Esophagus squamous epithelium (tissue), 5 donors: ENCODE measurements around the gene UMODL1. TPM values are rescaled to one million over a fixed set of nuclear protein-coding genes. Genes with fewer than 3 reads are reported as not detected.

Experiments used
- DNase-seq: peaks from one replicate; lab custom pipeline; 2025; lab: John Stamatoyannopoulos, UW
- H3K27ac ChIP-seq, 4 donors: fragments of 200-600 bp; sonication (generic); one replicate each; pipeline ENCODE4 v1.5.1; 2016 to 2019; ENCODE audit warnings: mild to moderate bottlenecking in 1 of 4
- H3K27me3 ChIP-seq, 4 donors: fragments of 200-600 bp; sonication (generic); 1 replicate in 3 of 4; 2 replicates in 1 of 4; pipeline versions ENCODE4 v1.5.1 to v1.6.0; 2017 to 2021; ENCODE audit warnings: antibody characterized with exemption in 1 of 4
- H3K36me3 ChIP-seq, 3 donors: fragments of 200-600 bp; sonication (generic); one replicate each; pipeline ENCODE4 v1.5.1; 2016 to 2019
- H3K4me1 ChIP-seq, 3 donors: fragments of 200-600 bp; sonication (generic); one replicate each; pipeline ENCODE4 v1.5.1; 2017 to 2019
- H3K4me3 ChIP-seq, 4 donors: fragments of 200-600 bp; sonication (generic); 1 replicate in 3 of 4; 2 replicates in 1 of 4; pipeline ENCODE4 v1.5.1; 2016 to 2019; ENCODE audit warnings: mild to moderate bottlenecking in 2 of 4, moderate library complexity in 1 of 4
- H3K9me3 ChIP-seq, 3 donors: fragments of 200-600 bp; sonication (generic); one replicate each; pipeline ENCODE4 v1.5.1; 2016 to 2019
- POLR2A ChIP-seq, 4 donors: fragments of 450-650 bp; IDR thresholded peaks; one replicate each; pipeline ENCODE4 v1.6.1; 2017; ENCODE audit warnings: antibody characterized with exemption in 4 of 4, mild to moderate bottlenecking in 4 of 4, moderate library complexity in 3 of 4
- WGBS, 2 donors: methylation state at CpG; one replicate each; pipeline ENCODE4 v1.1.5; 2018; 5-methylcytosine and 5-hydroxymethylcytosine counted together
- intact Hi-C: fragments of 100-400 bp; cut with DNase I; formaldehyde crosslinking; loops from one replicate; pipeline ENCODE4 v1.15.0; 2022
- total RNA-seq, 4 donors: library from RNA; depleted of rRNA; stranded (reverse); fragments of >200 nt; gene quantifications; one replicate each; pipeline ENCODE4 v1.1.0, GENCODE V29; 2016
- TF ChIP-seq, protein P1 (sequence below), 6 experiments: fragments of 450-650 bp in 4 of 6; fragments of 200-600 bp in 2 of 6; sonication (generic) in 2 of 6; IDR thresholded peaks; one replicate each; pipeline ENCODE4 v1.5.1; 2016 to 2019; ENCODE audit warnings: antibody characterized with exemption in 6 of 6, mild to moderate bottlenecking in 4 of 6, moderate library complexity in 4 of 6
- donor health status: DM: yes; HTN: yes; CAD: no.

Gene UMODL1
- total RNA-seq, 4 donors from 2014 or later = not detected

DNA sequence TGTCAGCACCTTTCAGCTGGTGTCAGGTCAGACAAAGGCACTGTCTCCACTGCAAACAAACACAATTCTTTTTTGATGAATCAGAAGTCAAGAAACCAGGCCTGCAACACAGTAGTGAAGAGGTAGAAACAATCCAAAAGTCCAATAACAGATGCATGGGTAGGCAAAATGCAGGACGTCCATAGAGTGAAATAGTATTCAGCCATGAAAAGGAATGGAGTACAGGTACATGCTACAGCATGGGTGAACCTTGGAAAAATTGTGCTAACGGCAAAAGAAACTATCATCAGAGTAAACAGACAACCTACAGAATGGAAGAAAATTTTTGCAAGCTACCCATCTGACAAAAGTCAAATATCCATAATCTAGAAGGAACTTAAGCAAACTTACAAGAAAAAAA, 34.8 kb upstream of the UMODL1 start:
- Histone ChIP-seq H3K27ac (no peak overlapping the region), H3K4me3 (no peak overlapping the region), H3K27me3 (no peaks in the 10 kb centered on the region), H3K9me3 (no peaks in the 10 kb centered on the region), H3K36me3 (no peaks in the 10 kb centered on the region), H3K4me1 (peaks cover 13 to 17% (median 14%) of the 10 kb centered on the region in 3 donors)
- DNase-seq = no peak
- intact Hi-C loops = no loop called here
- WGBS, 2 donors = 75 to 91% methylated on average over 2 of the region's 2 CpGs
- TF ChIP-seq POLR2A (IDR thresholded peaks at IDR 0.05) = no peak
- TF ChIP-seq, protein P1, sequence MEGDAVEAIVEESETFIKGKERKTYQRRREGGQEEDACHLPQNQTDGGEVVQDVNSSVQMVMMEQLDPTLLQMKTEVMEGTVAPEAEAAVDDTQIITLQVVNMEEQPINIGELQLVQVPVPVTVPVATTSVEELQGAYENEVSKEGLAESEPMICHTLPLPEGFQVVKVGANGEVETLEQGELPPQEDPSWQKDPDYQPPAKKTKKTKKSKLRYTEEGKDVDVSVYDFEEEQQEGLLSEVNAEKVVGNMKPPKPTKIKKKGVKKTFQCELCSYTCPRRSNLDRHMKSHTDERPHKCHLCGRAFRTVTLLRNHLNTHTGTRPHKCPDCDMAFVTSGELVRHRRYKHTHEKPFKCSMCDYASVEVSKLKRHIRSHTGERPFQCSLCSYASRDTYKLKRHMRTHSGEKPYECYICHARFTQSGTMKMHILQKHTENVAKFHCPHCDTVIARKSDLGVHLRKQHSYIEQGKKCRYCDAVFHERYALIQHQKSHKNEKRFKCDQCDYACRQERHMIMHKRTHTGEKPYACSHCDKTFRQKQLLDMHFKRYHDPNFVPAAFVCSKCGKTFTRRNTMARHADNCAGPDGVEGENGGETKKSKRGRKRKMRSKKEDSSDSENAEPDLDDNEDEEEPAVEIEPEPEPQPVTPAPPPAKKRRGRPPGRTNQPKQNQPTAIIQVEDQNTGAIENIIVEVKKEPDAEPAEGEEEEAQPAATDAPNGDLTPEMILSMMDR (IDR thresholded peaks at IDR 0.05) = no peak

DNA sequence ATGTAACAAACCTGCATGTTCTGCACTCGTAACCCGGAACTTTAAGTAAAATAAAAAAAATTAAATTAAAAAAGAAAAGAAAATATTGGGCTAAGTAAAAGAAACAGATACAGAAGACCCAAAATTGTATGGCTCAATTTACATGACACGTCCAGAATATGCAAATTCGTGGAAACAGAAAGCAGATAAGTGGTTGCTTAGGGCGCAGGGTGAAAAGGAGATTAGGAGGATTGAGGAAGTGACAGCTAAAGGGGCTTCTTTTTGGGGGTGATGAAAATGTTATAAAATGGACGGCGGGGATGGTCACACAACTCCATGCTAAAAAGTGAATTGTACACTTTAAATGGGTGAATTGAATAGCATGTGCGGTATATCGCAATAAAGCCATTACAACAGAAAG, 33.6 kb upstream of the UMODL1 start:
- intact Hi-C loops = no loop called here
- Histone ChIP-seq H3K9me3 (no peaks in the 10 kb centered on the region), H3K36me3 (no peaks in the 10 kb centered on the region), H3K4me3 (no peak overlapping the region), H3K27me3 (no peaks in the 10 kb centered on the region), H3K4me1 (peaks cover 13 to 24% (median 14%) of the 10 kb centered on the region in 3 donors), H3K27ac (no peak overlapping the region)
- DNase-seq = no peak
- TF ChIP-seq POLR2A (IDR thresholded peaks at IDR 0.05) = no peak
- TF ChIP-seq, protein P1 (IDR thresholded peaks at IDR 0.05) = no peak
- WGBS, 2 donors = 73 to 85% methylated on average over 9 of the region's 9 CpGs

DNA sequence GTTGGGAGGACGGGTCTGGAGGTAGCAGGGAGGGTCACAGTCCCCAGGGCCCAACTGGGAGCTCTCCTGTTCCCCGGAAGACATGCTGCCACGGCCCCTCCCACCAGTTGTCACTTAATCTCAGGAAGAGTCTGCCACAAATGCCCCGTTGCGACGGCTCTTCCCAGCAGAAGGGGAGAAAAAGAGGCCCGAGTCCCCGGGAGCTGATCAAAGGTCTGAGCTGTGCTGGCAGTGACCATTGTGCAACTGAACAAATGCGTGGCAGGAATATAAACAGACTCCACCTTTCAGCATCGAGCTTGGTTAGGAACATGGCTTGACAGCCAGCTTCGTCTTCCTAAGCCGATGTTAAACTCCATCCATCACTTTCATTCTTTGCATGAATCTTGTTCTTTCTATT, 33.2 kb upstream of the UMODL1 start:
- no peak overlapping the region for H3K4me3 ChIP-seq
- intact Hi-C loops = no loop called here
- H3K27me3 ChIP-seq = no peaks in the 10 kb centered on the region
- 51 to 69% methylated on average over 11 to 12 of the region's 12 CpGs for WGBS, 2 donors
- peaks cover 13 to 28% (median 14%) of the 10 kb centered on the region in 3 donors for H3K4me1 ChIP-seq
- H3K9me3 ChIP-seq = no peaks in the 10 kb centered on the region
- peak overlapping the region in 1 of 4 donors; percentile 57 for H3K27ac ChIP-seq
- no peak for TF ChIP-seq POLR2A (IDR thresholded peaks at IDR 0.05)
- TF ChIP-seq, protein P1 (IDR thresholded peaks at IDR 0.05) = no peak
- H3K36me3 ChIP-seq = no peaks in the 10 kb centered on the region
- DNase-seq = no peak

DNA sequence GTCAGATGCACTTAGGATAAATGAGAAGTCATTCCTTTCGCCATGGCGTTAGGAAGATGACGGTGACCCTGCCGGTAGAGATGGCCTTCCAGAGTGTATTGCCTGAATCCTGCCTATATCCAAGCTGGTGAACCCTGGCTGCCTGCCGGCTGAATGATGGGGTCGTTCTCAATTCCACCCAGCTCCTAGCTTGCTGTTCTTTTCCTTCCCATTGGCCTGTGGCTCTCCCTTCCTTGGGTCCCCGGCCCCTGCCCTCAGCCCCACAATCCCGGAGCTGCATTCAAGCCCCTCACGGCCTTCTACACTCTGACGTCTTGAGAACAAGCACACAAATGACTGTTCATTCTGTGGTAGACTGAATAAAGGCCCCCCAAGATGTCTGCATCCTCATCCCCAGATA, 32.7 kb upstream of the UMODL1 start:
- TF ChIP-seq, protein P1 (IDR thresholded peaks at IDR 0.05) = no peak
- no peak for TF ChIP-seq POLR2A (IDR thresholded peaks at IDR 0.05)
- Histone ChIP-seq H3K4me1 (peaks cover 13 to 31% (median 14%) of the 10 kb centered on the region in 3 donors), H3K27ac (peak overlapping the region in 1 of 4 donors; percentile 57), H3K27me3 (no peaks in the 10 kb centered on the region), H3K9me3 (no peaks in the 10 kb centered on the region), H3K36me3 (no peaks in the 10 kb centered on the region), H3K4me3 (no peak overlapping the region)
- 89 to 90% methylated on average over 9 to 10 of the region's 10 CpGs for WGBS, 2 donors
- DNase-seq = no peak
- intact Hi-C loops = no loop called here

DNA sequence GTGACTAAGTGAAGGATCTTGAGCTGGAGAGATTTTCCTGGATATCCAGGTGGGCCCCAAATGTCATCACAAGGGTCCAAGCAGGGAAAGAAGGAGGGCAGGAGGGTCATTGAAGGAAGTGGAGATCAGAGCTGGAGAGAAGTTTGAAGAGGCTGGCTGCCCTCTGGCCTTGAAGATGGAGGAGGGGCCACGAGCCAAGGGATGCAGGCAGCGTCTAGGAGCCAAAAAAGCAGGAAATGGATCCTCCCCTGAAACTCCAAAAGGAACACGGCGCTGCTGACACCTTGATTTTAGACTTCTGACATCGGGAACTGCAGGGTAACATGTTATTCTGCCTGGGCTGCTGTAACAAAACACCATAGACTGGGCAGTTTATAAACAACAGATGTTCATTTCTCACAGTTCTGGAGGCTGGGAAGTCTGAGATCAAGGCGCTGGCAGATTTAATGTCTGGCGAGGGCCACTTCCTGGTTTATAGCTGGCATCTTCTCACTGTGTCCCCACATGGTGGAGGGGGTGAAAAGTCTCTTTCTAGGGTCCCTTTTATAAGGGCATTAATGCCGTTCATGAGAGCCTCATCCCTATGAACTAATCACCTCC, 32.2 kb upstream of the UMODL1 start:
- intact Hi-C loops = no loop called here
- Histone ChIP-seq H3K4me1 (peaks cover 13 to 31% (median 14%) of the 10 kb centered on the region in 3 donors), H3K36me3 (no peaks in the 10 kb centered on the region), H3K9me3 (no peaks in the 10 kb centered on the region), H3K4me3 (no peak overlapping the region), H3K27ac (peak overlapping the region in 3 of 4 donors; percentile 19 to 61 (median 57)), H3K27me3 (no peaks in the 10 kb centered on the region)
- WGBS, 2 donors = 58 to 75% methylated on average over 8 of the region's 8 CpGs
- TF ChIP-seq, protein P1 (IDR thresholded peaks at IDR 0.05) = no peak
- no peak for TF ChIP-seq POLR2A (IDR thresholded peaks at IDR 0.05)
- DNase-seq = no peak
